ENCODE data around the gene LRRC74B.
A peak's percentile ranks its signal among the peaks of the same experiment; 100 is the strongest.

Gene LRRC74B

DNA sequence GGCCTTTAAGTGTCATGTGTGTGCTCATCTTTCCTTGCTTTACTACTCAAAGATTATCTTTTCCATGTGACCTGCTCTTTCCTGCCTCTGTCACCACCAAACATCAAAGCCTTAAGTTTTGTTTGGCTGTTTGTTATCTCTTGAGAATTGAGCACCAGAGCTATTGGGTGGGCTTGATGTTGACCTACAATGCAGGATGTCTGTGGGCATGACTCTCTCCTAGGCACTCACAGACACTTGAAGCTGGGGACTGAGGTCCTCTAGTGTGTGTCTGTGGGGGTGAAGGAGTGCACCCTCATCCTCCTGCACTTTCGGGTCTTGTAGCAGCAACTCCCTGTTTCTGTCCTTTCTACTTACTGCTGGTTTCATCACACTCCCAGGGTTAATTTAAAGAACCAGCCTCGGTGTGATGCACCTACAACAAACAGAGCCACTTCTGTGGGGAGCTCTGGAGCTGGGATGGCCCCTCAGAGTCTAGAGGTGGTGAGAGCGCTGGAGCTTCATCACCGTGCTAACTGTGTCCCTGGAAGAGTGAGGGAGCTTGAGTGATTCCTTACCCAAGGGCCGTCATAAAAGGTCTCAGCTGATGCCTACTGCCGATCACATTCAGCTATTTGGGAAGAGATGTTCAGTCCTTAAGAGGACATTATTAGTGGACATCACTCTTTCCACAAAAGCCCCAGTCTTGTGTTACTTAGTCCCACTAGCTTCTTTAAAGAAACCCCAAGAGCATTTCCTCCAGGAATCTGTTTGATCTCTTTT lies 56.3 kb downstream of the LRRC74B start:
- no peak for DNase-seq (ENCODE audit: low read depth in 2 of 2)

DNA sequence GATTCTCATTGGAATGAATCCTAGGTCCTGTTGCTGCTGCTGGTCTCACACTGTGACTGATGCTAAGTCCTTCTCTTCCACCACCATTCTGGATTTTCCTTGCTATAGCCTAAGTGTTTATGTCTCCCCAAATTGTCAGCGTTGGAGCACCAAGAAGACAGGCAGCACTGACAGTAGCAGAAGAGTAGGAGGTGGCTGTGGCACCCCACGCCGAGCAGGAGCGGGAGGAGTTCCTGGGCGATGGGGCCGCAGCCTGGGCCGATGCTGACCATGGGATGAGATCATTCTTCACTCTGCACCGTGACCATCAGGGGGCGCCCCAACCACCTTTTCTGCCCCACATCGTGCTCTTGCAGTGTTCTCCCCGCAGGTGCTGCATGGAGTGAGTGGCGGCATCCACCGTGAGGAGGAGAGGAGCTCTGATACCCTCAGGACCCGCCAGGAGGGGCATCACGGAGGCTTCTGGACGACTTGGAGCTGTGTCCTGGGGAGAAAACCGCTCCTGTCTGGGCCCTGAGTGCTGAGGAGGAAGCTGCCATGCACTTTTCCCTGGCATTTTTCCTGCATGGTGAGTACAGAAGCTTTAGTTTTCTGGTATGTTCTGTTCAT lies 57.0 kb downstream of the LRRC74B start:
- DNase-seq (ENCODE audit: low read depth in 2 of 2): peak; percentile 56 to 67

DNA sequence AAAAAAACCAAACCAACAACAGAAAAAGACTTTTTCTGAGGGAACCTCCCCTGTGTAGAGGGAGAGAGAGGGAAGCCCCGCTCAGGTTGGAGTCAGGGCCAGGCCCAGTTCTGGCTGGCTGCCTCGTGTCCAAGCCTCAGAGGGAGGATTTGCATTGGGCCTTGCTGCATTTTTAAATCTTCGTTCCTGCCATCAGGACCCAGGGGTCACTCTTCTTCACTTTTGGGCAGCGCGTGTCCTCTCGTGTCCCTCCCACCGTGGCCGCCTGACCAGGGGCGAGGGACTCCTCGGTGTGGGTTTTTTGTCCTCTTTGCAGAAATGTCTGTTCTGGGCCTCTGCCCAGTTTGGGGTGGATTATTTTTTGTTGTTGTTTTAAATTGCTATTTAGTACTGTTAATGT lies 57.9 kb downstream of the LRRC74B start:
- no peak for DNase-seq (ENCODE audit: low read depth in 2 of 2)

DNA sequence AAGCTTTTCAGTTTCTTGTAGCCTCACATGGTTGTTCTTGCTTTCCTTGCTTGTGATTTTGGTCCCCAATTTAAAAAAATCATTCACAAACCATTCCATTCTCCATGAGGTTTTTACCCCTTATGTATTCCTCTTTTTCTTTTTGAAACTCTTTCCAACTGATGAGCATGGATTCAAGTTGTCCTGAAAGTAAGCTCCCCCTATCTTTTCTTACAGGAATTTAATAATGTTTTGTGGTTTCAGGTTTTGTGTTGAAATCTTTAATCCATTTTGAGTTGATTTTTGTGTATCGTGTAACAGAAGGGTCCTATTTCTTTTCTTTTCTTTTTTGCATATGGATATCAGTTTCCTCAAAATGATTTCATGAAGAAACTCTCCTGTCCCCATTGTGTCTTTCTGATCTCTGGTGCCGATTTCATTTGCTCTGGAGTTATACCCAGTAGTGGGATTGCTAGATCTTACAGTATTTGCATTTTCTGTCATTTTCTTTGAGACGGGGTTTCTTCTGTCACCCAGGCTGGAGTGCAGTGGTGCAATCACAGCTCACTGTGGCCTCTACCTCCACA lies 58.5 kb downstream of the LRRC74B start:
- DNase-seq (ENCODE audit: low read depth in 2 of 2): no peak

DNA sequence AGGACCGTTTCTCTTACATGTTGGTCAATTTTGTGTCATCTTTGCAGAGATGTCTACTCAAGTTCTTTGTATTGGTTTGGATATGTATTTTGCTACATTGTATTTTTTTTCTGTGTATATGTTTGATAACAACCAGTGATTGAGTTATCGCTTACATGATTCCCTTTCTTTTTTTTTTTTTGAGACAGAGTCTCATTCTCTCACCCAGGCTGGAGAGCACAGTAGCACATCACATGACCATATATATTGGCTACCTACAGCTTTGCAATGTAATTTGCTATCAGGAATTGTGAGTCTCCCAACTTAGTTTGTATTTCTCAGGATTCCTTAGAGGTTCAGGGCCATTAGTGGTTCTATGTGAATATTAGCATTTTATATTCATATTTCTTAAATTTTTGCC lies 59.5 kb downstream of the LRRC74B start:
- DNase-seq (ENCODE audit: low read depth in 2 of 2): no peak

DNA sequence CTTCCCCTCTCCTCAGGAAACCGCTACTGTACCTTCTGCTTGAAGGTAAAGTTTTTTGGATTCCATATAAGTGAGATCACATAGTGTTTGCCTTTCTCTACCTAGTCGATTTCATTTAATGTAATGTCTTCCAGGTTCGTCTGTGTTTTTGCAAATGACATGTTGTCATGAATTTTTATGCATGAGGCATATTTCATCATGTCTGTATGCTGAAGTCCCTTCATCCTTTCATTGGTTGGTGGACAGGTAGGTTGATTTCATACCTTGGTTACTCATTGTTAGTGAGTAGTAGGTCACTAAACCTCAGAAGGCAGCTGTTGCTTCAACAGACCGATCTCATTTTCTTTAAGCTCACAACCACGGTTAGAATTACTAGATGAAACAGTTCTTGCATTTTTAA lies 60.3 kb downstream of the LRRC74B start:
- DNase-seq (ENCODE audit: low read depth in 2 of 2): no peak

DNA sequence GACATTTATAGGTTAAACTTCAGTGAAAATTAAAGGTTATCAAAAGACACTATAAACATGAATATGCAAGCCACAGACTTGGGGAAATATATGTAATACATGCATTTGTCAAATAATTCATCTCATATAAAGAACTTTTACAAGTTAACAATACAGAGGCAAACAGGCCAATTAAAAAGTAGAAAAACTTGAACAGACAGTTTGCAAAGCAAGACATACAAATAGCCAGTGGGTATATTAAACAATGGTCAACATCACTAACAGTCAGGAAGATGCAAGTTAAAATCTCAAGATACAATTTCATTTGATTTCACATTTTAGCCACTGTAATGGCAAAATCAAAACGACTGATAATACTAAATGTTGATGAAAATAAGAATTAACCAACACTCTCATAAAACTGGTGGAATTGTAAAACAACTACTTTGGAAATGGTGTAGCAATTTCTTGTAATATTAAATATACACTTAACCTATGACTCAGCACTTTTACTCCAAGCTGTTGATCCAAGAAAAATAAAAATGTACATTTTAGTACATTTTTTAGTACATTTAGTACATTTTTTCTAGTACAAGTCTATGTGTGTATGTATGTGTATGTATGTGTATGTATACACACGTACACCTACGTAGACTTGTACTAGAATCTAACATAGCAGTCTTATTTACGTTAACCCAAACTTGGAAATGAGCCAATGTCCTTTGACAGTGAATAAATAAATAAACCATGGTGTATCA lies 62.8 kb downstream of the LRRC74B start:
- DNase-seq (ENCODE audit: low read depth in 2 of 2): no peak
